AML-193 (cell line): ENCODE results near the gene REEP2.

Experiments
- DNase-seq, 2 experiments: peaks; one replicate each; lab custom pipeline; 2025; lab: John Stamatoyannopoulos, UW

The REEP2 gene

GRCh38 chr5:138448481-138449398 lies 9.9 kb downstream of the REEP2 start:
- no peak for DNase-seq

- peak; percentile 66 to 72 for DNase-seq
Observed at GRCh38 chr5:138449501-138450239, 10.8 kb downstream of the REEP2 start.

DNA sequence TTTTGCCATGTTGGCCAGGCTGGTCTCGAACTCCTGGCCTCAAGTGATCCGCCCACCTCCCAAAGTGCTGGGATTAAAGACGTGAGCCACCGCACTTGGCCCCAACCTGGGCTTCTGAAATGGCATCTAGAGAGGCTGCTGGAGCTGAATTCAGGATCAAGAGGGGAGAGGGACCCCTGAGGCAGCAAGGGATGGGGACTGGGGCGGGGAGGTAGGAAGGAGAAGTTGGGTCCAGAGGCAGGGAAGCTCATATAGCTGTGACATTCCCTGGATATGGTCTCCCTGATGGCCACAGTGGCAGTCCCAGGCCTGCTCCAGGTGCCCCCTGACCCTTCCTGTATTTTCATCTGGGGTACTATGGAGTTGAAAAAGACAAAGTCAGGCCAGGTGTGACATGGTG lies 12.1 kb downstream of the REEP2 start:
- DNase-seq: no peak

GRCh38 chr5:138452720-138453119 lies 13.9 kb downstream of the REEP2 start:
- DNase-seq: no peak

DNA sequence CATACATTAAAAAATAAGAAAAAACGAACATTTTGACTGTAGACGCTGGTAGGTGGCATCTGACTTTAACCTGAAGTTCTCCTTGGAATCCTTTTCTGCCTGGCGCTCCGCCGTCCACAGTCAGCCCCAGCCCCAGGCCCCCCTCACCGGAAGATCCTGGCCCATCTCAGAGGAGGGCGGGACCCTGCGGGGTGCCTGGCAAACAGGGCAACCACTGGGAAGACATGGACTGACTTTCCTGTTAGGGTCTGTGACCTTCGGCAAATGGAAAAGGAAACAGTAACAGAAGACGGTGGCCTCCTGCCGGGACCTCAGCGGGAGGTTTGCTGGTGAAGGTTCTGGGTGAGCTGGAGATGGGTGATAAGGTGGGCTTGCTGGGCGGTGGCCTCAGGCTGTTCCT lies 14.7 kb downstream of the REEP2 start:
- no peak for DNase-seq

GRCh38 chr5:138454121-138454520 lies 15.3 kb downstream of the REEP2 start:
- DNase-seq: no peak

GRCh38 chr5:138455232-138455930 lies 16.5 kb downstream of the REEP2 start:
- DNase-seq: no peak

DNA sequence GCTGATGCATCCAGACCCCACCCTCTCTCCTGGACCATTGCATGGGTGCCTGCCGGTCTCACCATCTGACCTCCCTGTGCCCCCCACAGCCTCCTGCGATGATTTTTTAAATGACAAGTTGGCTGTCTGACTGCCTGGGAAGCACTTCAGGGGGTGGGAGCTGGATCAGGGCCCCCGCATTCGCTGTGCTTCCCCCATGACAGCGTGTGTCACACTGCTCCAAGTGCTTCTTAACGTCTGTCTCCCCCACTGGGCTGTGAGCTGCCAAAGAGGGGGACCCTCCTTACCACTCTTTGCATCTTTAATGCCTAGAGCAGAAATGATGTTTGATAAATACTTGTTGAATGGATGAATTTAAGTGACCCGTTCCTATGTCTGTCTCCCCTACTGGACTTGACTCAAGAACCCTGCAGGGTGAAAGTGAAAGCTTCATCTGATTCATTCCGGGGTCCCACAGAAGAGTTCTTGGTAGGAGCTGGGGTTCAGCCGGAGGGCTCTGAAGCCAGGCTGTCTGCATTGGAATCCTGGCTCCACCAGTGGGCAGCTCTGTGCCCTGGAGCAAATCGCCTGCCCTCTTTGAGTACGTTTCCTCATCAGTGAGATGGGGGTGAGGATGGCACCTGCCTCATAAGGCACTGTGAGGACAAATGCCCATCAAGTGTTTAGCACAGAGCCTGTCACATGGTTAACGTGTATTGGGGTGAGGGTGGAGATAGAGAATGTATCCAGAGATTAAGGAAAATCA lies 18.8 kb downstream of the REEP2 start:
- DNase-seq: no peak

- DNase-seq: no peak
Observed at GRCh38 chr5:138458384-138458783, 19.5 kb downstream of the REEP2 start.

DNA sequence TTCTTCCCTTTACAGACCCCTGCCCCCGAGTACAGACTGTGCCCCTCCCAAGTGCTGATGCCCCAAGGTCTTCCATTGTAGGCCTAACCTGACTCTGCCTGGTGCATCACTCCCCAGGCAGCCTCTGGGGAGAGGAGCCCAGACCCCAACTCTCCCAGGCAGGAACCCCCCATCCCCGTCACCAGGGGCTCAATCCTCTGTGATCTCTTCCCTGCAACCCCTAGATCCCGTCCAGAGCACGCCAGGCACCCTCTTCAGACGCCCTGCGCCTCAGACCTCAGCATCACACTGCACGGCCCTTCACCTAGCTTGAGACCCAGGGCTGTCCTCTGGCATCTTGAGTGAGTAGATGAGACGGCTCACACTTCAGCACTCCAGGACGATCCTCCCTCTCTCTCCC lies 20.0 kb downstream of the REEP2 start:
- DNase-seq: no peak

- no peak for DNase-seq
Observed at GRCh38 chr5:138459311-138459933, 20.6 kb downstream of the REEP2 start.

GRCh38 chr5:138460032-138460693 lies 21.3 kb downstream of the REEP2 start:
- DNase-seq: no peak

DNA sequence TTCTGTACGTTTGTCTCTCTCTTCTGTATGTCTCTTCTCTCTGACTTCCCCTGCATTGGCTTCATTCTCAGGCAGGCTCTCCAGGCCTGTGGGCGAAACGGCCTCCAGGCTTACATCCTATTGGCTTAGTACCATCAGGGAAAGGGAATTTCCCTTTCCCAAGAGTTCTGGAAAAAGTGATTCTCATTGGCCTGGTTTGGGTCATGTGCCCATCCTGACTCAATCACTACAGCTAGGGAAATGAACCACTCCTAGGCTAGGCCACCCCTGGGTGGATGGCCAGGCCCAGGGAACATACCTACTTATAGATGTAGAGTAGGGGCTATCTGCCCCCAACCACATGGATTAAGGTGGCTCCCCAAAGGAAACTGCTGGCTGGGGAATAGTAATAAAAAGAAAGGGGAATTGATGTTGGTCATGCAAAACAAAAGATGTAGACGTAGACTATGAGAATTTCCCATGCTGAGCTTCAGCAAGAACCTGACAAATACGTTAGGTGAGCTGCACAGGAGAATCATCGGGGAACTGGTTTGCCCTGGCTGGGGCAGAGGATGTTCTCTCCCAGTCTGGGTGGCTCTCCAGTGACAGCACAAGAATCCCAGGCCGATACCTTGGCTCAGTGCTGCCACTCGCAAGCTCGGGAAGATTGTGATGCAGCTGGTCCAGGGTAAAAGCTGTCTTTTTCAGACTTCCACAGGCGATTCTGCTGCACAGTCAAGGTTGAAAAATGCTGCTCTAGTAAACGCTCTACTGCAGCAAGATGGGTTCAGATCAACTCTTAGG lies 22.7 kb downstream of the REEP2 start:
- DNase-seq: no peak

DNA sequence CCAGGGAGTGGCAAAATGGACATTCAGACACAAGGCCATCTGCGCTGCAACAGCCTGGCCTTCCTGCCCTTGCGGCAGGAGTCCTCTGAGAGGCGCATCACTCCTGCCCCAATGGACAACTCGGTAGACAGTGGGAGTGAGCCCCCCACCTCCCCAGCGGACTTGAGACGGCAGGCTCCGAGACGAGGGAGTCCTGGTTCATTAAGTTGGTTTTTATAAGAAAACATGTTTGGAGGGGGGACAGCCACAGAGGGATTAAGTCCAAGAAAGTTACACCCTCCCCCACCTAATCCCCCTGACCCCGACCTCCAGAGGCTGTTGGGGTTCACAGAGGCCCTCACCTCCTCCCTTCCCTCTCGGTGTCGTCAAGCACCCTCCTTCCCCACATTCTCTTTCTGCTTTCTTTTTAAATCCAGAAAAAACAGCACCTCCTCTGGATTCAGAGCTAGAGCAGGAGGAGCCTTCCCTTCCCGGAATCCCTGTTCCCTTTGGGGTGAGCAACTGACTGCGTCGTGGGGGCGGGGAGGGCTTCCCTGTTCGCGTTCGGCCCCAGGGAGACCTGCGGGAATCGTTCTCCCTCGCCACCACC lies 24.7 kb downstream of the REEP2 start:
- DNase-seq: peak in 1 of 2 experiments; percentile 13

DNA sequence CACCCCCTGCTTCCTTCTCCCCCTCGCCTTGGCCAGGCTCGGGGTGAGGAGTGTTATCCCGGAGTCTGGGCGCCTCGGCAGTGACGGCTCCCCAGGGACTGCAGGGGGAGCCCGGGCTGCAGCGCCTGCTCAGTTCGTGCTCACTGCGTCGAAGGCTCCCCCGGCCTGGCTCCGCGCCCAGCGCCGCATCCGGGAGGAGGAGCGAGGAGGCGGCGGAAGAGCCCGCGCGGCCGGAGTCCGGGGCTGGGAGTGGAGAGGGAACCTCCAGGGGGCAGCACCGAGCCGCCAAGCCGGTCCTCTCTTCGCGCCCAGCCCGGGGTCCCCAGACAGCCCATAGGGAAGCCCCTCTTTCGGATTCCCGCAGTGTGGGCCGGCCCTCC lies 25.1 kb downstream of the REEP2 start:
- peak; percentile 80 to 84 for DNase-seq

DNA sequence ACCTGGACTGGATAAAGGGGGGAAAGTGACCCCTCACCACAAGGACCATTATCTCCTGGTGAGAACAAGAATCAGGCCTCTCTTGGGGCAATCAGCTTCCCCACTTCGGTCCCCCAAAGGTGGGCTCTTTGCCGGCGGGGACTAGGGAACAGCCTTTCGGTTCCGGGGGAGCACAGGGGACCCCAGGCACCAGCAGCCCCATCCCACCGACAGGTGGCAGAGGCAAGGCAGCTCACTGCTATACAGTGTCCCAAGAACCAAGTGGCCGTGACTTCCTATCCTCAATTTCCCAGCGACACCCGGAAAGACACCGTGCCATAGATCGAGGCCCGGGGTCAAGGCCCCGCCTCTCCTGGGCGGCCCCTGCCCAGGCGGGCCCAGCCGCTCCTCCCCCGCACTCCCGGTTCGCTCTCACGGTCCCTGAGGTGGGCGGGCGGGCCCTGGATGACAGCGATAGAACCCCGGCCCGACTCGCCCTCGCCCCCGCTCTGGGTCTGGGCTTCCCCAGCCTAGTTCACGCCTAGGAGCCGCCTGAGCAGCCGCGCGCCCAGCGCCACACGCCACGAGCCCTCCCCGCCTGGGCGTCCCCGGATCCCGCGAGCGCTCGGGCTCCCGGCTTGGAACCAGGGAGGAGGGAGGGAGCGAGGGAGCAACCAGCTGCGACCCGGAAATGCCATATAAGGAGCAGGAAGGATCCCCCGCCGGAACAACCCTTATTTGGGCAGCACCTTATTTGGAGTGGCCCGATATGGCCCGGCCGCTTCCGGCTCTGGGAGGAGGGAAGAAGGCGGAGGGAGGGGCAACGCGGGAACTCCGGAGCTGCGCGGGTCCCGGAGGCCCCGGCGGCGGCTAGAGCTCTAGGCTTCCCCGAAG lies 25.8 kb downstream of the REEP2 start:
- peak; percentile 92 to 98 for DNase-seq

DNA sequence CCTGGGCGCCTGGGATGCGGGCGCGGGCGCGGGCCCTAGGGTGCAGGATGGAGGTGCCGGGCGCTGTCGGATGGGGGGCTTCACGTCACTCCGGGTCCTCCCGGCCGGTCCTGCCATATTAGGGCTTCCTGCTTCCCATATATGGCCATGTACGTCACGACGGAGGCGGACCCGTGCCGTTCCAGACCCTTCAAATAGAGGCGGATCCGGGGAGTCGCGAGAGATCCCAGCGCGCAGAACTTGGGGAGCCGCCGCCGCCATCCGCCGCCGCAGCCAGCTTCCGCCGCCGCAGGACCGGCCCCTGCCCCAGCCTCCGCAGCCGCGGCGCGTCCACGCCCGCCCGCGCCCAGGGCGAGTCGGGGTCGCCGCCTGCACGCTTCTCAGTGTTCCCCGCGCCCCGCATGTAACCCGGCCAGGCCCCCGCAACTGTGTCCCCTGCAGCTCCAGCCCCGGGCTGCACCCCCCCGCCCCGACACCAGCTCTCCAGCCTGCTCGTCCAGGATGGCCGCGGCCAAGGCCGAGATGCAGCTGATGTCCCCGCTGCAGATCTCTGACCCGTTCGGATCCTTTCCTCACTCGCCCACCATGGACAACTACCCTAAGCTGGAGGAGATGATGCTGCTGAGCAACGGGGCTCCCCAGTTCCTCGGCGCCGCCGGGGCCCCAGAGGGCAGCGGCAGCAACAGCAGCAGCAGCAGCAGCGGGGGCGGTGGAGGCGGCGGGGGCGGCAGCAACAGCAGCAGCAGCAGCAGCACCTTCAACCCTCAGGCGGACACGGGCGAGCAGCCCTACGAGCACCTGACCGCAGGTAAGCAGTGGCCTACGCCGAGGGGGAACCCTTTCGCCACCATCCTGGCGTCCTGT lies 26.6 kb downstream of the REEP2 start, which contains the start of gene EGR1:
Gene EGR1, plus strand, starts transcription at position 219 of the 864 bp plus-strand sequence. Its CDS starts 283 bp downstream, at position 502.
- peak; percentile 82 to 86 for DNase-seq
